GM18507 (cell line): Measurements from ENCODE around the gene SBNO2.

Experiments used
- DNase-seq: peaks from one replicate; pipeline ENCODE4 v3.0.0; 2011; ENCODE audit warnings: low read depth; ENCODE audit not compliant: insufficient read length; ENCODE audit errors: extremely low spot score
- FAIRE-seq: peaks from 2 replicates; lab custom pipeline; 2011; peaks lifted over from hg19 to GRCh38; lab: Jason Lieb, UNC

SBNO2 gene

GRCh38 chr19:1156830-1157615 lies 17.0 kb downstream of the SBNO2 start:
- DNase-seq (no peak), FAIRE-seq (no peak)

GRCh38 chr19:1156305-1156801 lies 17.7 kb downstream of the SBNO2 start:
- DNase-seq = no peak

DNA sequence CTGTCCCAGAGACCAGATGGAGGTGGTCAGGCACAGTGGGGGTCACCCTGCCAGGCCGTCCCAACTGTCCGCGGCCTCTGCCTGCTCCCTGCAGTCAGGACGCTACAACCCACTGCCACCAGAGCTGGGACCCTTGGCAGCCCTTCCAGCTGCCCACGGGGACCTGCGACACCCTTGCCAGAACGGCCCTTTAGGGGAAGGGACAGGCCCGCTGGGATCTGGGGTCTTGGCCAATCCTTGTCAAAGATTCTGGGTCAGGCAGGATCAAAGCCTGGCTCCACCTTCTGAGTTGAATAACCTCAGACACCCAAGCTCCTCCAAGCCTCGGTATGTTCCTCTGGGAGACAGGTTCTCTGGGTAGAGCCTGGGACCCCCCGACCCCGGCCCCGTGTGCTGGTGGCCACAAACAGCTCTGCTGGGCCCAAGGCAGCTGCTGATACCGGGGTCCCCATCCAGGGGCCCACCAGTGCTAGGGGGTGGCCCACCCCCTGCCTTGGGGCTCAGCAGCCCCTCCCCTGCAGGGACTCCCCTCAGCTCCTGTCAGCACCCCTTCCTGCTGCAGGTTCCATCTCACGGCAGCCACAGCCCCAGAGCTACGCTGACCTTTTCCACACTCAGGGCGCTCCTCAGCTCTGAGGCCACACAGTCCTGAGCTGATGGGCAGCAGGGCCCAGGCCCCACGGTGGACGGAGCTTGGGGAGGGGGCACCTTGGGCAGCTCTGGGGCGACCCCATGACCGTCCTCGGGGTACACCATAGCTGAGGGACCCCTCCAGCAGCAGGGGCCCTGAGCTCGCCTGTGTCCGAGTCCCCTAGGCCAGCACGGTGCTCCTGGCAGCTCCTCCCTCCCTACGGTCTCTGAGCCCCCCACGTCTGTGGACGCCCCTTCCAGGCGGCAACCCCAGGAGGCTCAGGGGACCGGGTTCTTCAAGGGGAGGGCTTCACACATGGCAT lies 18.4 kb downstream of the SBNO2 start:
- DNase-seq = no peak
- no peak for FAIRE-seq

More at GRCh38 chr19:1156305-1156801, 17.7 kb downstream of the SBNO2 start:
- FAIRE-seq = no peak

DNA sequence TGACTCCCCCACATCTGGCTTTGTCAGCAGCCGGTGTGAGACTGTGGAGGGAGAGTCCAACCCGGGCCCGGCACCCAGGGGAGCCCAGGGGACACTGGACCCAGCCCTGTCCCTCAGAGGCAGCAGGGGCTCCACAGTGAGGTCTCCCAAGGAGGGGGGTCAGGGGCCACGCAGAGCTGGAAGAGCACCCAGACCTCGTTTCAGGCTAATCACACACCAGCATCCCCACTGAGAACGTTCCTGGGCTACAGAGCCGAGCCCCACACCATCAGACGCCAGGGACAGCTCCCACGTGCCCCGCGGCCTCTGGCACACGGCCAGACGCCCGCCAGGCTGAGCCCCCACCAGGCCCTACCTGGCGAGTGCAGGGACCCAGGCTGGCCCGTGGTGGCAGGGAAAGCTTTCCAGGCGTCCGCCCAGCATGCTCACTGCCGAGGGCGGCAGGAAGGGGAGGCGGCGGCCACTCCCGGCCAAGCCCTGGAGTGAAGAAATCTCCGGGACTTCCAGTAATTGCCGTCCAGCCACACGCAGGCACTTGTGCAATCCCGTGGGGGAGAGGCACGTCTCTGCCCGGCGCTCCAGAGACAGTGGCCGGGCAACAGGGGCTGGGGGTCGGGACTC lies 19.2 kb downstream of the SBNO2 start:
- DNase-seq (no peak), FAIRE-seq (no peak)

- FAIRE-seq = no peak
Measured at GRCh38 chr19:1153891-1154730, 20.0 kb downstream of the SBNO2 start.

DNA sequence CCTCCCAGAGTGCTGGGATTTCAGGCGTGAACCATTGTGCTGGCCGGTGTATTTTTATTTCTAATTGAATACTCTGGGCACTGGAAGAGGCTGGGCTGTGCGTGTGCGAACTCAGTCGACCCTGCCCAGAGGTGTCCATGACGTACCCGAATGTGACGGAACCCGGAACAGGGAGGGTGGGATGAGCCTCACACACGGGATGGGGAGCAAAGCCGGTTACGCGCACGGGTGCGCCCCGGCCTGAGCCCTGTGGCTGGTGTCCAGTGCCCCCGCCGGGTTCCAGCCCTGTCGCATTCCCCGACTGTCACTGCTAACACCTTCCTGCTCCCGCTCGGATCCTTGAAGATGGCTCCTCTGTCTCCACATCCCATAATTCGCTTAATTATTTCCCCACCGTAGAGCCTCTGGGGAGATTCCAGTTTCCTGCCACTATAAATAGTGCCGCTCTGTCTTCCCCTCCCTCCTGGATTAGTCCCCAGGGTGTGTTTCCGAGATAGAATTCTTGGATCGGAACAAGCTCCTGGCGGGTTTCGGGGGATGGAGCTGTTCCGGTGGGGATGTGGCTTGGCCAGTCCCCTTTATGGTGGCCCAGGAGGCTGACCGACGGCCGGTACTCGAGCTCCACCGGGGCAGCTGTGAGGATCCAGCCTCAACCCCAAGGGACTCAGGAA lies 22.0 kb downstream of the SBNO2 start:
- DNase-seq = no peak
- no peak for FAIRE-seq

More at GRCh38 chr19:1153891-1154730, 20.0 kb downstream of the SBNO2 start:
- no peak for DNase-seq

- DNase-seq = no peak
- FAIRE-seq = no peak
Measured at GRCh38 chr19:1151037-1151724, 22.9 kb downstream of the SBNO2 start.

- no peak for DNase-seq
- FAIRE-seq = no peak
Measured at GRCh38 chr19:1150333-1151036, 23.6 kb downstream of the SBNO2 start.

DNA sequence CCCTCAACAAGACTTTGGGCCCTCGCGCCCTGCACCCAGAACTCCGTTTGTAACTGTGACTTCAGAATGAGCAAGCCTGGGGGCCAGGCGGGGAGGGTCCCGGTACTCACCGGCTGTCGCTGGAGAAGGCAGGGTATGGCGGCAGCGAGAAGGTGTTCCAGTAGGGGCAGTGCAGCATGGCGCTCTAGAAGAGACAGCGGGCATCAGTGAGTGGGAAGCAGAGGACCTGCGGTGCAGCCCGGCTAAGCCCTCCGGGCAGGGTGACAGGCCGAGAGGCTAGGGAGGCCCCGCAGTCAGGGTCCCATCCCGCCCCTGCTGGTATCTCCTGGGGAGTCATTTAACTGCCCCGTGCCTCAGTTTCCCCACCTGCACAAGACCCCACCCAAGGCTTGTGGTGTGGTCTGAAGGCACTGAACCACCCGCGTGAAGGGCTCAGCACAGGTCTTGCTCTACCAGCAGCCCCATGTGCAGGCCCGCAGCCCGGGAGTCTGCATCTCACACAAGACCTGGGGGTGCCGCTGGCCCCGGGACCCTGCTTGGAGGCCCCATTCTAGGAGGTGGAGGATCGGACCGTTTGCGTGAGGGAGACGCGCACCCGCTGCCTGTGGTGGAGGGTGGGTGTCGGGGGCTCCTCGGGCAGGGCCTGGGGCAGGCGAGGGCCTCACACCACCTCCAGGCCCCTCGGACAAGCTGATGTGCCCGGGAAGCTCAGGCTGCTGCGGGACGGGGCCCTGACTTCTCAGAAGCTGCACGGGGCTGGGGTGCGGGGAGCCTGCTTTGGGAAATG lies 24.6 kb downstream of the SBNO2 start:
- FAIRE-seq (no peak), DNase-seq (no peak)

GRCh38 chr19:1147934-1148549 lies 26.0 kb downstream of the SBNO2 start:
- no peak for FAIRE-seq

GRCh38 chr19:1146858-1147780 lies 26.9 kb downstream of the SBNO2 start:
- FAIRE-seq = no peak
- DNase-seq = no peak

More at GRCh38 chr19:1147934-1148549, 26.0 kb downstream of the SBNO2 start:
- DNase-seq = no peak

DNA sequence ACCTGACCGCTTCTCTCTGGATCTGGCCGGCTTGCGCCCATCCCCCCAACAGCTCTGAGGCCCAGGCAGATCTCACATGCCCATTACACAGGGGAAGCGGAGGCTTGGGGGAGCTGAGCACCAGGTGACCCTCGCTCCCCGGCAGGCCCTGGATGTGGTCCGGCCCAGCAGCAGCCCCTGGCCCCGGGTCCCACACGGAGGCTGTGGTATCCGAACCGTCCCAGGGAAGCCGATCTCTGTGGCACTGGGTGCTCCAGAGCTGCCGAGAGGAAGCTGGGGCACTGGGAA lies 27.7 kb downstream of the SBNO2 start:
- FAIRE-seq (no peak), DNase-seq (no peak)

DNA sequence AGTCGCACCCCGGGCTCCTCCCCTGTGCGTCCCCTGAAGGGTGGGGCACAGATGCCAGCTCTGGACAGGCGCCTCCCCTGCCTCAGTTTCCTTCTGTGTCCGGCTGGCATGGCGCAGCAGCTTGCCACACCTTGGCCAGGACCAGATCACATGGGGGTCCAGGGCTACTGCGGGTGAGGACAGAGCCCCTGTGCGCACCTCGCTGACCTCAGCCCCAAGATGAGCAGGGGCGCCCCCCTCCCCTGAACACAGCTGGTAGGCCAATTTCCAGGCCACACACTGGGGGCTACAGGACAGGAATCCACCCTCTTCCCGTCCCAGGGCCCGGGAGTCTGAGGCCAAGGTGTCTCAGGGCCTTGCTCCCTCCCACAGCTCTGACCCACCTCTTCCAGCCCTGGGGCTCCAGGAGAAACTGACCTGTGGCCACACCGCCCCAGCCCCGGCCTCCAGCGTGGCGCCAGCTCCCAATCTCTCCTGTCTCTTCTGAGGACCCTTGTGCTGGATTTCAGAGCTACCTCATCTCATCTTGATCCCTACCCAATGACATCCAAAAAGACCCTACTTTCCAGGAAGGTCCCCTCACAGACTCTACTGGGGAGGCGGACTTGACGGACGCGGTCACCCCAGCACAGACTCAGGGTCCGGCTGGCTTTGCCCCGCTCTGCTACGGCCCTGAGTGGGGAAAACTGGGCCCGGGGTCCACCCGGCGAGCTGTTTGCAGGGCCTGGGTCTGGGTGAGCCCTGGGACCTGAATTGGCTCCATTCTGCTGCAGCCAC lies 28.2 kb downstream of the SBNO2 start:
- no peak for DNase-seq
- FAIRE-seq = no peak

GRCh38 chr19:1144741-1145140 lies 29.3 kb downstream of the SBNO2 start:
- DNase-seq (no peak), FAIRE-seq (no peak)
